Inflammatory macrophage treated with lipopolysaccharide for 1 hour (primary cell): ENCODE measurements around the gene FGF12.

Experiments
- DNase-seq, 2 donors: peaks; one replicate each; pipeline ENCODE4 v3.0.0-alpha.2; 2020 to 2022

Gene FGF12

GRCh38 chr3:192317564-192317963 lies 409.8 kb downstream of the FGF12 start:
- DNase-seq = no peak

- DNase-seq = no peak
Observed at GRCh38 chr3:192313605-192314004, 413.7 kb downstream of the FGF12 start.

- no peak for DNase-seq
Observed at GRCh38 chr3:192307631-192308030, 419.7 kb downstream of the FGF12 start.

DNA sequence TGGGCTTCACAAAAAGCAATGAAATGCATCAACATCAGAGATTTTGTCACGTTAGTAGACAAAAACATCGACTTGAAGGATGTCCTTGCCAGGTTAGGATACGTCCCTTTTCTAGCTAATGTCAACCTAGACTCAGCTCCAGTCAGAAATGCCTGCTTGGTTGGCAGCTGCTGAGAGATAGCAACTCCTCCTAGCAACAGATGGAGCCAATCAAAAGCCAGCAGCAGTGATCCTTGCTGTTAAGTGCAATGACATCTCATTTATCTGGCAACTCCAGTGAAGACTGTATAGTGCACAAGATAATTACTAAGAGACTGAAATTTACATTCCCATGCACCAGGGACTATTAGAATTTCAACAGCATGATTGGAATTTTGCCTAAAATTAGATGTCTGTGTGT lies 424.1 kb downstream of the FGF12 start:
- no peak for DNase-seq

GRCh38 chr3:192302721-192303120 lies 424.6 kb downstream of the FGF12 start:
- DNase-seq = no peak

- DNase-seq = no peak
Observed at GRCh38 chr3:192299921-192300320, 427.4 kb downstream of the FGF12 start.

DNA sequence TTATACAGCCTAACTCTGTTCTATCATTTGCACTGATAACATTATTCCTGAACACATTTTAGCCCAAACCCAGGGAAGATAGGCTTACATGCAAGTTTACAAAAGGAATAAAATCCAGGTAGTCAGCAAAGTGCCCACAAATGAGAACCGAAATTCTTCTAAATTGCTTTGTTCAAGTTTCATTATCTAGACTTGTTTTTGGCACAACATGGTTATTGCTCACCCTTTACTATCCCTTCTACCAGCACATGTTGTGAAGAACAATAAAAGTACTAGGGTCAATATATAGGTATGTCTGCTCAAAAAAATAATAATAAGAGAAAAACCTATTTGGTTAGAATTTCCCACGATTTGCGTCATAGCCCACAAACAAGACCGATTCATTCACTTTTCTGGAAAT lies 430.5 kb downstream of the FGF12 start:
- DNase-seq = no peak

DNA sequence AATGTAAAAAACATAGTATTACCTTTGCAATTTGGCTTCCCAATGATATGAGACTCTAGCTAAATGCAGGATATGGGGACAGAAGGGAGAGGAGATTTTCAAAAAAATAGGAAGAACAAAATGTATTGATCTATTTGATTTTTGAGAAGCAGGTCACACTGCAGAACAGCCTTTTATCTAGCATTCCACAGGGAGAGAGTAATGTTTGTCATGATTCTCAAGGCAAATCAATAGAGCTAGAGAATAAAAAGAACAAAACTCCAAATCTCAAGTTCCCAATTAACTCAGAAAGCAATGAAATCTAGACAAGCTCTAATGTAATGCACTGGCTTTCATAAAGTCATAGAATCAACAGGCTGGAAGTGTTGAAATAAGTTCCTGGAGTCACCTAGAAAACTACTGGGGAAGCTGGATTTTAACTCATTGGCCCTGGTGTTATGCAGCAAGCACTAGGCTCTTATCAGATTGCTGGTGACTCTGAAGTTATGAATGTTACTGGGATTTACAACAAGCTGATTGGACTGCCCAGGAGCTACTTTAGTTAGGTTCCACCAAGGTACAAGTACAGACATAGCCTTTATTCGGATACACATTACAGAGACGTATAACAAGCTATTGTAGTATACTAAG lies 442.8 kb downstream of the FGF12 start:
- no peak for DNase-seq

- DNase-seq = no peak
Observed at GRCh38 chr3:192281207-192281880, 446.0 kb downstream of the FGF12 start.

DNA sequence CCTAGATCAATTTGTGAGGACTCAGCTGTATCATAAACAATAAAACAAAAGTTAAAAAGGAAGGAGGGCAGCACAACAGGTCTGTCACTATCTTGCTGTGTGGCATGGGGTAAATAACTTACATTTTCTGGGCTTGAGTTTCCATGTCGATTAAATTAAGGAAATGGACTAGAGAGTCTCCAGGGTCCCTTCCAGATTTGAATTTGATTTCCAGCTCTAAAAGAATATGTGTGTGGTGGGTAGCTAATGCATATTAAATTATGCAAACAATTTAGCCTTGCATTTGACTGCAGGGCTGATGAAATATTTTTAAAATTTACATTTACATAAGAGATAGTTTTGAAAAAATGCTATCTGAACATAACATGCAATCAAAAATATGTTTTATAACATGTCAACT lies 447.7 kb downstream of the FGF12 start:
- no peak for DNase-seq

DNA sequence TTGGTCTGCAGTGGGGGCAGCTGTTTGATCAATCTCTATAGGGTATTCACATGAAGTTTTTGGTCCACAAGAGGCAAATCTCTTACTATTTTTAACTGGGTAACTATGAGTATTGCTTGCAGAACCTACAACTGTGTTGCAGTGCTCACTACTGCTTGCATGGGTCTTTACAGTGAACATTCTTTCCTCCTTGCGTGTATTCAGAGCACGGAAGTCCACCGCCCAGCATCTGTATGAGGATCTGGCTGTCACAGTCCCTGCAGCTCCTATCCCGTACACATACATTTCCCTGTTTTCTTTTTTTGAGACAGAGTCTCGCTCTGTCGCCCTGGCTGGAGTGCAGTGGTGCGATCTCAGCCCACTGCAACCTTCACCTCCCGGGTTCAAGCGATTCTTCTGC lies 449.9 kb downstream of the FGF12 start:
- no peak for DNase-seq

DNA sequence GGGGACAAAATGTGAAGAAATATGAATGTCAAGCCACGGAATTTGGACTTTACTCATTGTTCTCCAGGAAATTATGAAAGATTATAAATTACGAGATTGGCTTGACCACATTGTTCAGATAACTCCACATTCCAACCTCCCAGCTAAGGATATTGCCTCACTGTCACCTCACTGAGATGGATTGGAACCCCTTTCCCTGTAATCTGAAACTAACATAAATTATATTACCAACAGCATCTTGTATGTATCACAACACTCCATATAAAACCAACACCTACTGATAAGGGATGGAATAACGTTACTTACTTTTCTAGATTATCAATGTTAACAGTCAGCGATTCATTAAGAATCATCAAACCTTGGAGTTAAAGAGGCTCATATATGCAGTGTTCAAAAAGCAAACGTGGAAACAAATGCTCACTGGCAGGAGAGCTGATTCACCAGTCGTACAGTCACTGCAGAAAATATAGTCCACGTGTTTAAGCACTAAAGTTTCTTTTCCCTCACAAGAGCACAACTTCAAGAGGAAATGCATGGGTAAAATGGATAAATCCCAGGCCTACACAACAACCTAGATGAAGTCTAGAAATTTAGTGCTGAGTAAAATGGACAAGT lies 451.5 kb downstream of the FGF12 start:
- DNase-seq = no peak

- no peak for DNase-seq
Observed at GRCh38 chr3:192273697-192274010, 453.7 kb downstream of the FGF12 start.

DNA sequence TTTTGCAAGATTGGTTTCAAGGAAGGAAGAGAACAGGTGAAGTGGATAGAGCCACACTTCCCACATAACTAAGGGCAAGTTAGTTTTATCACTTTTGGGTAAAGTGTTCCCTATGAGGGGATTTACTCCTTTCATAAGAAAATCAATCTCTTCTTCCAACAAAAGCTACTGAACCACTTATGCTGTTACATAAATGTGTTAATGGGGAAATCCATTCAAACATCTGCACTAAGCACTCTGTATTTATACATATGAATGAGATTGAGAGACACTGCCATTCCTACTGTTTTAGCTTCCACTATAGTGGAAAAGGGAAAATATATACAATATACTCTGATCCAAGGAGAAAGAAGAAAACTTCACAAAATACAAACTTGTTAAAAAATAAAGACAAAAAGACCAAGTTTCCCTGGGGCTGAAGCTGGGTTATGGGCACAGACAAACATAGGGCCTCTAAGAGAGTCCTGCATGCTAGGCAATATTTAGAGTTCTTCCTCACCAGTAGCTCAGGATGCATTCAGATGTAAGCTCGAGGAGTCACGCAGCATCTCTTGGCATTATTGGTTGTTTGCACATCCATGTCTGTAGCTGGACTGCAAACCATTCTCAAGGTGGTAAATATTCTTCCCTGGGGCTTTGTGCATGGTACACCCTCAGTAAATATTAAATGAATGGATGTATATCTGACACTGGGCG lies 454.2 kb downstream of the FGF12 start:
- DNase-seq = no peak

DNA sequence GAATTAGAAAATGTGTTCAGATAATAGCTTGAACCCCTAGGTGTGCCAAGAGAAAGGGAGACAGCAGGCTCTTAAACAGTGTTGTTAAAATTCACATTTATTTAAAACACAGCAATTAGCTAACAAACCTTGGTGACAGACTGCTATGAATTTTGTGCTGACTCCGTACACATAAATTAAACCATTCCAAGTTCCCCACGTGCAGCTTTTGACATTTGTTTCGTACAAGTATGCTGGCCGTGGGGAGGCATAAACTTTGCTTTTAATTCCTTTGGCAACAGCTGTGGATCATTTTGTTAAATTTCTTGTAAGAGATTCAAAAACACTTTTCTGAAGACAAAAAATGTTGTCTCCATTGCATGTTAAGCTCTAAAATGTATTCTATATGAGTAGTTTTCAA lies 465.3 kb downstream of the FGF12 start:
- DNase-seq = no peak

GRCh38 chr3:192261135-192261534 lies 466.2 kb downstream of the FGF12 start:
- DNase-seq = no peak

DNA sequence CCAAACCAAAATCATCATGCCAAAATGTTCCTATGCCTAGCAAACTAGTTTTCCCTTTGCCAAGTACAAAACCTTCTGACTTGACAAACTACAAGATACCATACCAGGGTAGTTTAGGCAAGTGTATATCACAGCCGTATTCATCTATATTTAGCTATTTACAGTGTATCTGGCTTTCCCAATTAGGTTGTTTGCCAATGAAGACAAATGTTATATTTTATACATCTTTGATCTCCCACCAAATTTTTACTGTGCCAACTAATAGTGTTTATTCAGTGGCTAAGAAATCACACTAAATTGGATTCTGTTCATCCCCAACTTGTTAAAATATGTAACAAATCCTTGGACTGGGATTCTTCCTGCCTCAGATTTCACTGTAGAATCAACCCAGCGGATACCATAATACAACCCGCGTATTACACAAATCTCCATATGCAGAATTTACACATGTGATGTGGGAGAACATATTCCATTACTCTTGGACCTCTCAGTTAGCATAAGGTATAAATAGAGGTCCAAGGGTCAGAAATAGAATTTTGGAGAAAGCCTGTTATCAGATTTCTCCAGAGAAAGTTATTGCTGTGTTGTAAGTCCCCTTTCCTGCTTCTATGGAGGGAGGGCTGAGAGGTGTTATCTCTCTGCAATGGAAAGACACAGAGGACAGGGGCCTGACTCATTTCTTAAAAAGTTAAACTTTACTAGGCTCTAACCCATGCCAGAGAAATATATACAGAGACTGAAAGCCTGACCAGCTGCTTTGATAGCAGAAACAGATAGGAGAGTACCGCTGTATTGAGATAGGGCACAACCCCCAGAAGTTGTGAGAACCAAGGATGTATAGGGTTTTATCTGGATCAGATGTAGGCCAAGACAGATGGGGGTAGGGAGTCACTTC lies 467.0 kb downstream of the FGF12 start:
- no peak for DNase-seq

GRCh38 chr3:192259661-192260060 lies 467.7 kb downstream of the FGF12 start:
- no peak for DNase-seq

DNA sequence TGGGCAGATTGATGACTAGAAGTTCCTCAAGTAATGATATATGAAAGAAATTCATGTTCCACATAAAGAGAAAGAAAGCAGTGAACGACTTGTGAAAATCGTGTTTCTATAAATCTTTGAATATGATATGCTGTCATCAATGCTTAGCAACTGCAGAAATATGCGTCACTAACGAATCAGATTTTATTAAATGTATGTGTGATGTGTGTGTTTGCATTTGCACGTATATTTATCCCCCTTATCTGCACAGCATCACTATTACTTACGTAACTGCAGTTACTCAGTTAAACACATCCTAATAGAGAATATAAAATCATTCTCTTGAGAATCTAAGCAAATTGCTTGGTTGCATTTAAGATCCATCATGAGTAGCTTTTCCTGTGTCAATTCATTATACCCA lies 468.6 kb downstream of the FGF12 start:
- no peak for DNase-seq

DNA sequence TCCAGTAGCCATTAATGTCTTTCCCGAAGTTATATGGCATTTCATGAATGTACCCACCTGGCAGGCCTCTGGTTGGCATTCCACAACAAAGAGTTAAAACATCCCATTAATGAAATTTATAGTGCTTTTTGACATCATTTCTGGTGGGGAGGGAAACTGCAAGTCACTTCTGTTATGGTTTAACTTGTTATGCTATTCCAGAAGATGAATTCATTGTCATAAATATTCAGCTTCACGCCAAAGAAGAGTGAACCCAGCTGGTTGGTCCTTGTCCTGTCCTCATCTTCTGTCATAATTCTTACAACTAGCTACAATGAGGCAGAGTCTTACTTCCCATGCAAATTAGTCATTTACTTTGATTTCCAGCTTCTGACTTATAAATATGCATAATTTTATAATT lies 471.5 kb downstream of the FGF12 start:
- no peak for DNase-seq

GRCh38 chr3:192253138-192253887 lies 474.0 kb downstream of the FGF12 start:
- no peak for DNase-seq

- no peak for DNase-seq
Observed at GRCh38 chr3:192249516-192249915, 477.8 kb downstream of the FGF12 start.
